Neural crest cell (in vitro differentiated cells): ENCODE results near the gene PARP11. TPM values are rescaled to one million over a fixed set of nuclear protein-coding genes. Genes with fewer than 3 reads are reported as not detected.
A peak's percentile ranks its signal among the peaks of the same experiment; 100 is the strongest.

Experiments
- DNase-seq: peaks from one replicate; pipeline ENCODE4 v3.0.0; 2021; ENCODE audit warnings: low read depth, mixed read lengths, low spot score
- H3K27ac Mint-ChIP-seq: one replicate; pipeline ENCODE4 v1.8.0; 2021; ENCODE audit warnings: mild to moderate bottlenecking, mixed read lengths; ENCODE audit not compliant: unreplicated experiment
- H3K27me3 Mint-ChIP-seq: 2 replicates; pipeline ENCODE4 v1.8.0; 2021; ENCODE audit warnings: low read depth, mild to moderate bottlenecking, mixed read lengths
- H3K36me3 Mint-ChIP-seq: 2 replicates; pipeline ENCODE4 v1.8.0; 2021; ENCODE audit warnings: low read depth, mild to moderate bottlenecking, mixed read lengths
- H3K4me1 Mint-ChIP-seq: 2 replicates; pipeline ENCODE4 v1.8.0; 2021; ENCODE audit warnings: mixed read lengths
- H3K4me3 Mint-ChIP-seq: one replicate; pipeline ENCODE4 v1.8.0; 2021; ENCODE audit warnings: mild to moderate bottlenecking, mixed read lengths
- H3K9me3 Mint-ChIP-seq: 2 replicates; pipeline ENCODE4 v1.8.0; 2021; ENCODE audit warnings: mixed read lengths
- total RNA-seq: library from RNA; stranded (reverse); gene quantifications from 2 replicates; pipeline ENCODE4 v1.2.1, GENCODE V29; 2021
- TF ChIP-seq, protein P1 (sequence below): fragments of 200-600 bp; sonication (generic); conservative IDR thresholded peaks from 2 replicates; pipeline ENCODE4 v1.5.0; 2021; ENCODE audit warnings: antibody characterized with exemption, mild to moderate bottlenecking

PARP11 gene
- total RNA-seq, 1 donor from 2014 or later: 17.3 TPM

DNA sequence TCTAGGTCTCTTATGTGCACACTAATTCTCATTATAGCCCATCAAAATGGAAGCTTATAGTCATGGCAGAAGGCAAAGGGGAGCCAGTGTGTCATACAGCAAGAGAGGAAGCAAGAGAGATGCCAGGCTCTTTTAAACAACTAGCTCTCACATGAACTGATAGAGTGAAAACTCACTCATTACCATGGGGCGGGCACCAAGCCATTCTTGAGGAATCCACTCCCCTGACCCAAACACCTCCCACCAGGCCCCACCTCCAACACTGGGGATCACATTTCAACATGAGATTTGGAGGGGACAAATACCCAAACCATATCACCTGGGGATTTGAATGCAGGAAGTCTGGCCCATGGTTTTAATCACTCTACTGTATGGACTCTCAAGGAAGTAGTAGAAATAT is 83.4 kb downstream of the PARP11 start:
- no peaks in the 10 kb centered on the region for H3K27me3 Mint-ChIP-seq
- DNase-seq: no peak
- TF ChIP-seq, protein P1, sequence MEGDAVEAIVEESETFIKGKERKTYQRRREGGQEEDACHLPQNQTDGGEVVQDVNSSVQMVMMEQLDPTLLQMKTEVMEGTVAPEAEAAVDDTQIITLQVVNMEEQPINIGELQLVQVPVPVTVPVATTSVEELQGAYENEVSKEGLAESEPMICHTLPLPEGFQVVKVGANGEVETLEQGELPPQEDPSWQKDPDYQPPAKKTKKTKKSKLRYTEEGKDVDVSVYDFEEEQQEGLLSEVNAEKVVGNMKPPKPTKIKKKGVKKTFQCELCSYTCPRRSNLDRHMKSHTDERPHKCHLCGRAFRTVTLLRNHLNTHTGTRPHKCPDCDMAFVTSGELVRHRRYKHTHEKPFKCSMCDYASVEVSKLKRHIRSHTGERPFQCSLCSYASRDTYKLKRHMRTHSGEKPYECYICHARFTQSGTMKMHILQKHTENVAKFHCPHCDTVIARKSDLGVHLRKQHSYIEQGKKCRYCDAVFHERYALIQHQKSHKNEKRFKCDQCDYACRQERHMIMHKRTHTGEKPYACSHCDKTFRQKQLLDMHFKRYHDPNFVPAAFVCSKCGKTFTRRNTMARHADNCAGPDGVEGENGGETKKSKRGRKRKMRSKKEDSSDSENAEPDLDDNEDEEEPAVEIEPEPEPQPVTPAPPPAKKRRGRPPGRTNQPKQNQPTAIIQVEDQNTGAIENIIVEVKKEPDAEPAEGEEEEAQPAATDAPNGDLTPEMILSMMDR: no peak
- H3K9me3 Mint-ChIP-seq: peaks cover 15% of the 10 kb centered on the region
- no peak overlapping the region for H3K4me3 Mint-ChIP-seq
- H3K36me3 Mint-ChIP-seq: peaks cover 4% of the 10 kb centered on the region
- H3K4me1 Mint-ChIP-seq: peaks cover 30% of the 10 kb centered on the region
- H3K27ac Mint-ChIP-seq: no peak overlapping the region

- no peaks in the 10 kb centered on the region for H3K4me1 Mint-ChIP-seq
- no peaks in the 10 kb centered on the region for H3K9me3 Mint-ChIP-seq
- H3K27ac Mint-ChIP-seq: no peak overlapping the region
- no peak overlapping the region for H3K4me3 Mint-ChIP-seq
- H3K27me3 Mint-ChIP-seq: peaks cover 10% of the 10 kb centered on the region
- no peak for DNase-seq
- TF ChIP-seq, protein P1: peak; percentile 92
- no peaks in the 10 kb centered on the region for H3K36me3 Mint-ChIP-seq
Measured at GRCh38 chr12:3777206-3777809, 95.9 kb downstream of the PARP11 start.

- Mint-ChIP-seq H3K4me3 (no peak overlapping the region), H3K9me3 (no peaks in the 10 kb centered on the region), H3K4me1 (no peaks in the 10 kb centered on the region), H3K27ac (no peak overlapping the region), H3K27me3 (peaks cover 10% of the 10 kb centered on the region), H3K36me3 (no peaks in the 10 kb centered on the region)
- DNase-seq: no peak
- TF ChIP-seq, protein P1: no peak
Measured at GRCh38 chr12:3775385-3776035, 97.7 kb downstream of the PARP11 start.

DNA sequence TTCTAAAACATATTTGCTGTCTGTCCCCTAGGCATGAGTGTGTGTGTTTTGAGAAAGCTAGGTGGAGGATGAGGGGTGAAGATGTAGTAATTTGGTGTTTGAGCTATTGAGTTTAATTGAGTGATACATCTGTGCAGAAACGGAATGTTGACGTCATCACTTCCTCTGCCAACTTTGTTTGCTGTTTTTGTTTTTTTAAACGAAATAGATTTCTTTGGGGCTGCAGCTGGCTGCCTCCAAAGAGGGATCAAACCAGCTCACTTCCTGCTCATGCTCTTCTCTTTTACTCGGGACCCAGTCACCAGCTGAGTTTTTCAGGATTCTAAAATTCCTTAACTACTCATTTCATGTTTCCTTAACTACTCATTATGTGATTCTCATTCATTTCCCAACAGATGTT is 100.8 kb downstream of the PARP11 start:
- Mint-ChIP-seq H3K27me3 (peaks cover 2% of the 10 kb centered on the region), H3K27ac (no peak overlapping the region), H3K4me3 (no peak overlapping the region), H3K36me3 (no peaks in the 10 kb centered on the region), H3K4me1 (peaks cover 7% of the 10 kb centered on the region), H3K9me3 (no peaks in the 10 kb centered on the region)
- no peak for DNase-seq
- TF ChIP-seq, protein P1: no peak

GRCh38 chr12:3771853-3772252 is 101.3 kb downstream of the PARP11 start:
- no peaks in the 10 kb centered on the region for H3K36me3 Mint-ChIP-seq
- TF ChIP-seq, protein P1: no peak
- peak overlapping the region; percentile 31 for H3K4me3 Mint-ChIP-seq
- H3K27me3 Mint-ChIP-seq: peaks cover 2% of the 10 kb centered on the region
- H3K9me3 Mint-ChIP-seq: no peaks in the 10 kb centered on the region
- no peak overlapping the region for H3K27ac Mint-ChIP-seq
- DNase-seq: no peak
- peaks cover 7% of the 10 kb centered on the region for H3K4me1 Mint-ChIP-seq
